A673 (cell line): ENCODE results near the gene SEC61A1. TPM values are rescaled to one million over a fixed set of nuclear protein-coding genes. Genes with fewer than 3 reads are reported as not detected.

Experiments
- BruUV-seq: library from RNA; stranded (reverse); fragments of 400-500 nt; replicated peaks from 2 replicates; lab custom pipeline; 2021; lab: Mats Ljungman, UMichigan
- CTCF ChIA-PET: fragments of 300-600 bp; sonication (Branson Sonifier 250); formaldehyde crosslinking; loops from one replicate; lab custom pipeline; 2022; ENCODE audit warnings: antibody characterized with exemption; lab: Charles Lee
- POLR2A ChIA-PET: fragments of 300-600 bp; sonication (Branson Sonifier 250); formaldehyde crosslinking; loops from one replicate; lab custom pipeline; 2022; ENCODE audit warnings: antibody characterized with exemption; ENCODE audit not compliant: low non-redundant PET; lab: Charles Lee
- DNase-seq: peaks from one replicate; pipeline ENCODE4 v3.0.0-alpha.2; 2015; ENCODE audit warnings: low spot score
- H3K27ac ChIP-seq: fragments of 200-600 bp; sonication (generic); 2 replicates; pipeline ENCODE4 v1.5.1; 2016; ENCODE audit warnings: mixed run types, low read depth, mild to moderate bottlenecking, mixed read lengths, antibody characterized with exemption, low read length; ENCODE audit not compliant: poor library complexity, severe bottlenecking
- H3K27me3 ChIP-seq: fragments of 200-600 bp; sonication (generic); replicated peaks from 2 replicates; pipeline ENCODE4 v1.6.1; 2017; ENCODE audit warnings: mixed run types, low read depth, mild to moderate bottlenecking, mixed read lengths, antibody characterized with exemption, low read length; ENCODE audit not compliant: insufficient read depth, poor library complexity
- H3K36me3 ChIP-seq: fragments of 200-600 bp; sonication (generic); 2 replicates; pipeline ENCODE4 v1.6.1; 2016; ENCODE audit warnings: mixed run types, mild to moderate bottlenecking, mixed read lengths, antibody characterized with exemption, low read length; ENCODE audit not compliant: insufficient read depth, poor library complexity, severe bottlenecking
- H3K4me1 ChIP-seq: fragments of 200-600 bp; sonication (generic); 2 replicates; pipeline ENCODE4 v1.6.1; 2017; ENCODE audit warnings: mixed run types, mild to moderate bottlenecking, mixed read lengths, antibody characterized with exemption, low read length; ENCODE audit not compliant: insufficient read depth, poor library complexity, severe bottlenecking
- H3K4me3 ChIP-seq: fragments of 200-600 bp; sonication (generic); 2 replicates; pipeline ENCODE4 v1.5.1; 2016; ENCODE audit warnings: low read depth, mixed run types, mild to moderate bottlenecking, mixed read lengths, low read length; ENCODE audit not compliant: poor library complexity, severe bottlenecking
- H3K9me3 ChIP-seq: fragments of 200-600 bp; sonication (generic); 2 replicates; pipeline ENCODE4 v1.6.1; 2016; ENCODE audit warnings: mixed run types, low read depth, mild to moderate bottlenecking, mixed read lengths, antibody characterized with exemption, low read length; ENCODE audit not compliant: poor library complexity, severe bottlenecking
- CTCF ChIP-seq: fragments of 300-800, 200-600 bp; sonication (generic); conservative IDR thresholded peaks from 2 replicates; pipeline ENCODE4 v1.5.1; 2017; ENCODE audit warnings: low read depth, mild to moderate bottlenecking, antibody characterized with exemption, low read length, moderate library complexity, mixed read lengths
- EZH2 ChIP-seq: fragments of 200-600 bp; sonication (generic); IDR thresholded peaks from 2 replicates; pipeline ENCODE4 v1.6.1; 2017; ENCODE audit warnings: borderline replicate concordance, low read depth, mild to moderate bottlenecking, mixed read lengths, antibody characterized with exemption, low read length; ENCODE audit not compliant: poor library complexity, severe bottlenecking
- intact Hi-C: fragments of 100-400 bp; cut with micrococcal nuclease; formaldehyde crosslinking; loops from one replicate; pipeline ENCODE4 v1.10.0; 2022; ENCODE audit not compliant: unreplicated experiment
- total RNA-seq: library from RNA; stranded (reverse); gene quantifications from 2 replicates; pipeline ENCODE4 v1.2.3, GENCODE V29; 2021

The SEC61A1 gene
- total RNA-seq, 1 experiment from 2014 or later: 176 TPM

- intact Hi-C loops: no loop called here
- Histone ChIP-seq H3K27me3 (no peaks in the 10 kb centered on the region), H3K4me3 (no peak overlapping the region), H3K4me1 (no peaks in the 10 kb centered on the region), H3K9me3 (no peaks in the 10 kb centered on the region), H3K36me3 (peaks cover 95% of the 10 kb centered on the region), H3K27ac (no peak overlapping the region)
- BruUV-seq: no TSS peak
- CTCF ChIA-PET: no interaction called here
- no peak for DNase-seq
- POLR2A ChIA-PET: no interaction called here
- no peak for TF ChIP-seq CTCF
- no peak for TF ChIP-seq EZH2
These were observed 46.0 kb downstream of the SEC61A1 start for GRCh38 chr3:128098234-128098633.

GRCh38 chr3:128100161-128100560 is 47.9 kb downstream of the SEC61A1 start:
- intact Hi-C loops: no loop called here
- Histone ChIP-seq H3K36me3 (peaks cover 94% of the 10 kb centered on the region), H3K4me1 (no peaks in the 10 kb centered on the region), H3K27ac (no peak overlapping the region), H3K9me3 (no peaks in the 10 kb centered on the region), H3K4me3 (no peak overlapping the region), H3K27me3 (no peaks in the 10 kb centered on the region)
- TF ChIP-seq EZH2 (no peak), CTCF (no peak)
- no TSS peak for BruUV-seq
- ChIA-PET POLR2A (no interaction called here), CTCF (no interaction called here)
- DNase-seq: no peak

- DNase-seq: no peak
- no peaks in the 10 kb centered on the region for H3K9me3 ChIP-seq
- intact Hi-C loops: no loop called here
- ChIA-PET POLR2A (no interaction called here), CTCF (no interaction called here)
- no peak overlapping the region for H3K27ac ChIP-seq
- H3K36me3 ChIP-seq: peaks cover 89% of the 10 kb centered on the region
- H3K27me3 ChIP-seq: no peaks in the 10 kb centered on the region
- H3K4me3 ChIP-seq: no peak overlapping the region
- TF ChIP-seq EZH2: no peak
- TF ChIP-seq CTCF: no peak
- BruUV-seq: no TSS peak
- H3K4me1 ChIP-seq: no peaks in the 10 kb centered on the region
These were observed 48.4 kb downstream of the SEC61A1 start for GRCh38 chr3:128100638-128101037.
